Astrocyte (in vitro differentiated cells and primary cell): Measurements from ENCODE around the gene ERVMER34-1. TPM values are rescaled to one million over a fixed set of nuclear protein-coding genes. Genes with fewer than 3 reads are reported as not detected.

Experiments
- DNase-seq: peaks from one replicate; pipeline ENCODE4 v3.0.0-alpha.2; 2010; ENCODE audit warnings: low read depth
- FAIRE-seq: peaks from 2 replicates; lab custom pipeline; 2011; peaks lifted over from hg19 to GRCh38; lab: Jason Lieb, UNC
- H2AFZ ChIP-seq: 2 replicates; pipeline ENCODE4 v1.6.0; 2012; ENCODE audit warnings: low read depth, low read length, inconsistent platforms
- H3K27ac ChIP-seq: 2 replicates; pipeline ENCODE4 v1.5.1; 2011; ENCODE audit warnings: low read depth, low read length, inconsistent platforms
- H3K27me3 ChIP-seq: 2 replicates; pipeline ENCODE4 v1.6.0; 2011; ENCODE audit warnings: low read length, inconsistent platforms; ENCODE audit not compliant: insufficient read depth
- H3K36me3 ChIP-seq: 2 replicates; pipeline ENCODE4 v1.5.1; 2011; ENCODE audit warnings: low read length, inconsistent platforms; ENCODE audit not compliant: insufficient read depth
- H3K4me1 ChIP-seq: 2 replicates; pipeline ENCODE4 v1.5.1; 2011; ENCODE audit warnings: low read length, inconsistent platforms; ENCODE audit not compliant: insufficient read depth
- H3K4me2 ChIP-seq: 2 replicates; pipeline ENCODE4 v1.6.0; 2012; ENCODE audit warnings: low read length, inconsistent platforms
- H3K4me3 ChIP-seq: 2 replicates; pipeline ENCODE4 v1.5.1; 2011; ENCODE audit warnings: low read depth, mild to moderate bottlenecking, low read length, inconsistent platforms; ENCODE audit not compliant: insufficient read depth
- H3K79me2 ChIP-seq: 2 replicates; pipeline ENCODE4 v1.6.0; 2012; ENCODE audit warnings: mild to moderate bottlenecking, low read length, inconsistent platforms; ENCODE audit not compliant: insufficient read depth
- H3K9ac ChIP-seq: 2 replicates; pipeline ENCODE4 v1.6.0; 2012; ENCODE audit warnings: mild to moderate bottlenecking, low read length, inconsistent platforms
- H3K9me3 ChIP-seq: 2 replicates; pipeline ENCODE4 v1.5.1; 2012; ENCODE audit warnings: low read depth, mild to moderate bottlenecking, low read length, inconsistent platforms; ENCODE audit not compliant: insufficient read depth
- H4K20me1 ChIP-seq: 2 replicates; pipeline ENCODE4 v1.6.0; 2012; ENCODE audit warnings: low read length, inconsistent platforms; ENCODE audit not compliant: insufficient read depth
- H3K27ac Mint-ChIP-seq: one replicate; pipeline ENCODE4 v1.8.0; 2021; ENCODE audit warnings: mild to moderate bottlenecking, mixed read lengths; ENCODE audit not compliant: unreplicated experiment
- H3K27me3 Mint-ChIP-seq: one replicate; pipeline ENCODE4 v1.8.0; 2021; ENCODE audit warnings: low read depth, mixed read lengths; ENCODE audit not compliant: unreplicated experiment
- H3K36me3 Mint-ChIP-seq: one replicate; pipeline ENCODE4 v1.8.0; 2021; ENCODE audit warnings: low read depth, mixed read lengths; ENCODE audit not compliant: unreplicated experiment
- H3K4me1 Mint-ChIP-seq: one replicate; pipeline ENCODE4 v1.8.0; 2021; ENCODE audit warnings: low read depth, mixed read lengths; ENCODE audit not compliant: unreplicated experiment
- H3K4me3 Mint-ChIP-seq: one replicate; pipeline ENCODE4 v1.8.0; 2021; ENCODE audit warnings: mild to moderate bottlenecking, moderate library complexity, mixed read lengths; ENCODE audit not compliant: unreplicated experiment
- H3K9me3 Mint-ChIP-seq: one replicate; pipeline ENCODE4 v1.8.0; 2021; ENCODE audit warnings: mild to moderate bottlenecking, mixed read lengths; ENCODE audit not compliant: unreplicated experiment
- EZH2 ChIP-seq: IDR thresholded peaks from 2 replicates; pipeline ENCODE4 v1.6.1; 2012; ENCODE audit warnings: mild to moderate bottlenecking, low read length, inconsistent platforms; ENCODE audit not compliant: insufficient read depth
- total RNA-seq: library from RNA; stranded (reverse); gene quantifications from 2 replicates; pipeline ENCODE4 v1.2.1, GENCODE V29; 2021
- TF ChIP-seq, protein P1 (sequence below): IDR thresholded peaks from 2 replicates; pipeline ENCODE4 v1.5.1; 2011; ENCODE audit warnings: low read depth, mild to moderate bottlenecking, inconsistent platforms, low read length, moderate library complexity; ENCODE audit not compliant: insufficient read depth

ERVMER34-1 gene
- total RNA-seq, 1 donor from 2014 or later = 0.32 TPM

GRCh38 chr4:52795533-52795932 lies 44.3 kb upstream of the ERVMER34-1 start:
- Histone ChIP-seq H3K36me3 (no peaks in the 10 kb centered on the region), H3K4me2 (no peak overlapping the region), H4K20me1 (no peaks in the 10 kb centered on the region), H3K27ac (no peak overlapping the region), H3K4me1 (no peaks in the 10 kb centered on the region), H3K9ac (no peak overlapping the region), H3K27me3 (no peaks in the 10 kb centered on the region), H3K79me2 (no peaks in the 10 kb centered on the region), H3K4me3 (no peak overlapping the region), H2AFZ (no peak overlapping the region), H3K9me3 (no peaks in the 10 kb centered on the region)
- Mint-ChIP-seq H3K27ac (no peak overlapping the region), H3K4me1 (no peaks in the 10 kb centered on the region), H3K4me3 (no peak overlapping the region), H3K27me3 (no peaks in the 10 kb centered on the region), H3K36me3 (no peaks in the 10 kb centered on the region), H3K9me3 (no peaks in the 10 kb centered on the region)
- DNase-seq = no peak
- FAIRE-seq = no peak
- TF ChIP-seq, protein P1, sequence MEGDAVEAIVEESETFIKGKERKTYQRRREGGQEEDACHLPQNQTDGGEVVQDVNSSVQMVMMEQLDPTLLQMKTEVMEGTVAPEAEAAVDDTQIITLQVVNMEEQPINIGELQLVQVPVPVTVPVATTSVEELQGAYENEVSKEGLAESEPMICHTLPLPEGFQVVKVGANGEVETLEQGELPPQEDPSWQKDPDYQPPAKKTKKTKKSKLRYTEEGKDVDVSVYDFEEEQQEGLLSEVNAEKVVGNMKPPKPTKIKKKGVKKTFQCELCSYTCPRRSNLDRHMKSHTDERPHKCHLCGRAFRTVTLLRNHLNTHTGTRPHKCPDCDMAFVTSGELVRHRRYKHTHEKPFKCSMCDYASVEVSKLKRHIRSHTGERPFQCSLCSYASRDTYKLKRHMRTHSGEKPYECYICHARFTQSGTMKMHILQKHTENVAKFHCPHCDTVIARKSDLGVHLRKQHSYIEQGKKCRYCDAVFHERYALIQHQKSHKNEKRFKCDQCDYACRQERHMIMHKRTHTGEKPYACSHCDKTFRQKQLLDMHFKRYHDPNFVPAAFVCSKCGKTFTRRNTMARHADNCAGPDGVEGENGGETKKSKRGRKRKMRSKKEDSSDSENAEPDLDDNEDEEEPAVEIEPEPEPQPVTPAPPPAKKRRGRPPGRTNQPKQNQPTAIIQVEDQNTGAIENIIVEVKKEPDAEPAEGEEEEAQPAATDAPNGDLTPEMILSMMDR = no peak
- no peak for TF ChIP-seq EZH2

DNA sequence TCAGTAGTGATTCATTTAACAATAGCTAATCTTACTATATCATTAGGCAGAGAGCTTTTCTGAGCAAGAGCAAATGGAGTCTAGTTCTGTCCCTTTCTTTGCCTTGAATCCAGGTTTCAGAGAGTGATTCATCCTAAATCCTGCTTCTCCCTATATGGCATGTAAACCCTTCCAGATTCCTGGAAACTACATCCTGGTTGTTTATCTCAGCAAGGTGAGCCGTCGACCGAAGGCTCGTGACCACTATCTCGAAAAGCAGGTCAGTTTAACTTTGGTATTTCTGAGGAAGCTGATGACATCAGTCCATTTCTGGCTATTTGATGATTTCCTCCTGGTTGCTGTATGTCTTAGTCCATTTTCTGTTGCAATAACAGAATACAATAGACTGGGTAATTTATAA lies 40.7 kb upstream of the ERVMER34-1 start:
- no peaks in the 10 kb centered on the region for H4K20me1 ChIP-seq
- Mint-ChIP-seq H3K9me3 (no peaks in the 10 kb centered on the region), H3K27ac (no peak overlapping the region), H3K27me3 (no peaks in the 10 kb centered on the region), H3K4me1 (no peaks in the 10 kb centered on the region), H3K4me3 (no peak overlapping the region), H3K36me3 (no peaks in the 10 kb centered on the region)
- H3K4me2 ChIP-seq = no peak overlapping the region
- no peak overlapping the region for H3K27ac ChIP-seq
- no peak overlapping the region for H2AFZ ChIP-seq
- no peaks in the 10 kb centered on the region for H3K9me3 ChIP-seq
- no peaks in the 10 kb centered on the region for H3K4me1 ChIP-seq
- FAIRE-seq (no peak), DNase-seq (no peak)
- TF ChIP-seq, protein P1 = no peak
- no peak for TF ChIP-seq EZH2
- no peaks in the 10 kb centered on the region for H3K79me2 ChIP-seq
- H3K27me3 ChIP-seq = no peaks in the 10 kb centered on the region
- no peak overlapping the region for H3K4me3 ChIP-seq
- H3K36me3 ChIP-seq = no peaks in the 10 kb centered on the region
- H3K9ac ChIP-seq = no peak overlapping the region

GRCh38 chr4:52789774-52790173 lies 38.5 kb upstream of the ERVMER34-1 start:
- DNase-seq (no peak), FAIRE-seq (no peak)
- H3K4me2 ChIP-seq = no peak overlapping the region
- no peaks in the 10 kb centered on the region for H3K79me2 ChIP-seq
- H3K9ac ChIP-seq = no peak overlapping the region
- H3K27ac ChIP-seq = no peak overlapping the region
- TF ChIP-seq EZH2 = no peak
- TF ChIP-seq, protein P1 = no peak
- no peaks in the 10 kb centered on the region for H3K27me3 Mint-ChIP-seq
- no peaks in the 10 kb centered on the region for H3K4me1 Mint-ChIP-seq
- no peaks in the 10 kb centered on the region for H3K9me3 ChIP-seq
- H3K4me3 ChIP-seq = no peak overlapping the region
- no peaks in the 10 kb centered on the region for H3K36me3 Mint-ChIP-seq
- no peak overlapping the region for H3K27ac Mint-ChIP-seq
- no peak overlapping the region for H2AFZ ChIP-seq
- H3K4me1 ChIP-seq = no peaks in the 10 kb centered on the region
- H3K9me3 Mint-ChIP-seq = no peaks in the 10 kb centered on the region
- H4K20me1 ChIP-seq = no peaks in the 10 kb centered on the region
- H3K36me3 ChIP-seq = no peaks in the 10 kb centered on the region
- no peaks in the 10 kb centered on the region for H3K27me3 ChIP-seq
- no peak overlapping the region for H3K4me3 Mint-ChIP-seq
